Cardiac muscle cell (in vitro differentiated cells and primary cell): ENCODE measurements around the gene CD96. TPM values are rescaled to one million over a fixed set of nuclear protein-coding genes. Genes with fewer than 3 reads are reported as not detected.

Experiments used
- DNase-seq, 2 donors: peaks; one replicate each; pipeline versions ENCODE4 v3.0.0 to v3.0.0-alpha.2; 2010 to 2017; ENCODE audit warnings: low read depth in 1 of 2, low spot score in 1 of 2
- H3K27ac ChIP-seq: fragments of 200-600 bp; sonication (generic); 2 replicates; pipeline ENCODE4 v1.5.1; 2016
- H3K27me3 ChIP-seq: fragments of 200-600 bp; sonication (generic); 2 replicates; pipeline ENCODE4 v1.6.0; 2016; ENCODE audit warnings: control low read depth
- H3K36me3 ChIP-seq: fragments of 200-600 bp; sonication (generic); 2 replicates; pipeline ENCODE4 v1.5.1; 2016; ENCODE audit warnings: control low read depth
- H3K4me1 ChIP-seq: fragments of 200-600 bp; sonication (generic); 2 replicates; pipeline ENCODE4 v1.8.1; 2017; ENCODE audit warnings: low read depth, mild to moderate bottlenecking, mixed run types
- H3K4me3 ChIP-seq: fragments of 200-600 bp; sonication (generic); 2 replicates; pipeline ENCODE4 v1.5.1; 2016; ENCODE audit warnings: mild to moderate bottlenecking
- H3K9me3 ChIP-seq: fragments of 200-600 bp; sonication (generic); 2 replicates; pipeline ENCODE4 v1.5.1; 2017; ENCODE audit warnings: low read depth, mild to moderate bottlenecking, control low read depth
- polyA plus RNA-seq: library from polyadenylated mRNA; unstranded; fragments of >200 nt; fragmentation: Nextera tagmentation; extraction: Ambion mirVana; gene quantifications from 2 replicates; pipeline ENCODE4 v1.2.1, GENCODE V29; 2016
- total RNA-seq: library from RNA; depleted of rRNA; stranded (reverse); fragments of >200 nt; gene quantifications from 2 replicates; pipeline ENCODE4 v1.2.3, GENCODE V29; 2016
- TF ChIP-seq, protein P1 (sequence below): IDR thresholded peaks from 2 replicates; pipeline ENCODE4 v1.5.1; 2012; ENCODE audit warnings: low read depth, mild to moderate bottlenecking, low read length

The CD96 gene
- total and polyA plus RNA-seq, 2 experiments from 2014 or later, result not detected

DNA sequence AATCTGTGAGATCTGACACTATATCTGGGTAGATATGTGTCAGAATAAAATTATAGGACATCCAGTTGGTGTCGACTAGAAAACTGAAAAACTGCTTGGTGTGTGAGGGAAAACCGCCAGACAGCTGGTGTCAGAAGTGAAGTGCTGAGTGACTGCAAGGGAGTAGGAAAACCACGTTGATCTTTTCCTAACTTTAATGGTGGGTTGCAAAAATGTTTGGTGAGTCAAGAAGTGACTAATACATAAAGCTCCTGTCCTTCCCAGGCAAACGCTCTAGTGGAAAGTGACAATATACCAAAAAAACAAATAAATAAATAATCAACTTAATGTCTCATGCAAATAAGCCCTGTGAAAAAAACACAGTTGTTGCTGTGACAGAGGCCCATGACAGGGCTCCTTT is 7.3 kb upstream of the CD96 start:
- no peaks in the 10 kb centered on the region for H3K36me3 ChIP-seq

DNA sequence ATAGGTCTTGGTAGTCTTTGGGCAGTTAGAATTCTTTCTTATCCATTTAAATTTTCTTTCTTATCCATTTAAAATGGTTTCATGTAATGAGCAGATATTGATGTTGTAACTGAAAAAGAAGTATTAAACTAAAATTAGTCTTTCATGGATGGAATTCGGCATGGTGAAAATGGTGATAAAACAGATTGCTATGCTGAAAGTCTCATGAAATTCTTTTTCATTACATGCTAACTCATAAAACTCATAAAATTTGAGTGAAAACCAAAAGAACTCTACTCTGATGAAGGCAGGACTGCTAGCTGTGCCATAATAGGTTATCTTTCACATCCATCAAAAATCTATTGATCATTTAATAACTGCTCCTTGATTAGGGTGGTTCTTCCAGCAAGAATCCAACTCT is 3.9 kb upstream of the CD96 start:
- H3K27ac ChIP-seq, result no peak overlapping the region
- no peaks in the 10 kb centered on the region for H3K27me3 ChIP-seq
- no peaks in the 10 kb centered on the region for H3K36me3 ChIP-seq
- no peaks in the 10 kb centered on the region for H3K9me3 ChIP-seq
- no peak overlapping the region for H3K4me3 ChIP-seq
- peaks cover 3% of the 10 kb centered on the region for H3K4me1 ChIP-seq
- TF ChIP-seq, protein P1, sequence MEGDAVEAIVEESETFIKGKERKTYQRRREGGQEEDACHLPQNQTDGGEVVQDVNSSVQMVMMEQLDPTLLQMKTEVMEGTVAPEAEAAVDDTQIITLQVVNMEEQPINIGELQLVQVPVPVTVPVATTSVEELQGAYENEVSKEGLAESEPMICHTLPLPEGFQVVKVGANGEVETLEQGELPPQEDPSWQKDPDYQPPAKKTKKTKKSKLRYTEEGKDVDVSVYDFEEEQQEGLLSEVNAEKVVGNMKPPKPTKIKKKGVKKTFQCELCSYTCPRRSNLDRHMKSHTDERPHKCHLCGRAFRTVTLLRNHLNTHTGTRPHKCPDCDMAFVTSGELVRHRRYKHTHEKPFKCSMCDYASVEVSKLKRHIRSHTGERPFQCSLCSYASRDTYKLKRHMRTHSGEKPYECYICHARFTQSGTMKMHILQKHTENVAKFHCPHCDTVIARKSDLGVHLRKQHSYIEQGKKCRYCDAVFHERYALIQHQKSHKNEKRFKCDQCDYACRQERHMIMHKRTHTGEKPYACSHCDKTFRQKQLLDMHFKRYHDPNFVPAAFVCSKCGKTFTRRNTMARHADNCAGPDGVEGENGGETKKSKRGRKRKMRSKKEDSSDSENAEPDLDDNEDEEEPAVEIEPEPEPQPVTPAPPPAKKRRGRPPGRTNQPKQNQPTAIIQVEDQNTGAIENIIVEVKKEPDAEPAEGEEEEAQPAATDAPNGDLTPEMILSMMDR, result no peak
- no peak for DNase-seq

More for the DNA sequence above, 7.3 kb upstream of the CD96 start:
- Histone ChIP-seq H3K27ac (no peak overlapping the region), H3K4me1 (peaks cover 3% of the 10 kb centered on the region), H3K27me3 (no peaks in the 10 kb centered on the region), H3K9me3 (no peaks in the 10 kb centered on the region), H3K4me3 (no peak overlapping the region)
- TF ChIP-seq, protein P1, result no peak
- DNase-seq, result peak in 1 of 2 donors; percentile 37

DNA sequence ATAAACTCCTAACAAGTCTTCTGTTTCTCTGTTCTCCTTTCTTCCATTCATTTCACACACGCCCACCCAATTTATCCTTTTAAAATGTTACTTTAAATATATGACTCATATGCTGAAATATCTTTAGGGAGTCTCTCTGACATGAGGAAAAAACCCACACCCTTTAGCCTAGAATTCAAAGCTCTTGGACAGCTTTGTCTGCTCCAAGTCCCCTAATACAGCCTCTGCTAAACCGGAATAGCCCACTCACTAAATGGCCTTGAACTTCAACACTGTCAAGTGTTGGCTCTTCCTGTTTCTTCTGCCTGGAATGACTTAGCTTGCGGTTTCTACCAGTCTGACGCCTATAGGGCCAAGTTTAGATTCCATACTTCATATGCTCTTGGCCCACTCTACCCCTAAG is 3.3 kb upstream of the CD96 start:
- DNase-seq, result peak in 1 of 2 donors; percentile 85
- Histone ChIP-seq H3K27me3 (no peaks in the 10 kb centered on the region), H3K36me3 (no peaks in the 10 kb centered on the region), H3K4me3 (no peak overlapping the region), H3K4me1 (peaks cover 3% of the 10 kb centered on the region), H3K9me3 (no peaks in the 10 kb centered on the region), H3K27ac (no peak overlapping the region)
- TF ChIP-seq, protein P1, result no peak

DNA sequence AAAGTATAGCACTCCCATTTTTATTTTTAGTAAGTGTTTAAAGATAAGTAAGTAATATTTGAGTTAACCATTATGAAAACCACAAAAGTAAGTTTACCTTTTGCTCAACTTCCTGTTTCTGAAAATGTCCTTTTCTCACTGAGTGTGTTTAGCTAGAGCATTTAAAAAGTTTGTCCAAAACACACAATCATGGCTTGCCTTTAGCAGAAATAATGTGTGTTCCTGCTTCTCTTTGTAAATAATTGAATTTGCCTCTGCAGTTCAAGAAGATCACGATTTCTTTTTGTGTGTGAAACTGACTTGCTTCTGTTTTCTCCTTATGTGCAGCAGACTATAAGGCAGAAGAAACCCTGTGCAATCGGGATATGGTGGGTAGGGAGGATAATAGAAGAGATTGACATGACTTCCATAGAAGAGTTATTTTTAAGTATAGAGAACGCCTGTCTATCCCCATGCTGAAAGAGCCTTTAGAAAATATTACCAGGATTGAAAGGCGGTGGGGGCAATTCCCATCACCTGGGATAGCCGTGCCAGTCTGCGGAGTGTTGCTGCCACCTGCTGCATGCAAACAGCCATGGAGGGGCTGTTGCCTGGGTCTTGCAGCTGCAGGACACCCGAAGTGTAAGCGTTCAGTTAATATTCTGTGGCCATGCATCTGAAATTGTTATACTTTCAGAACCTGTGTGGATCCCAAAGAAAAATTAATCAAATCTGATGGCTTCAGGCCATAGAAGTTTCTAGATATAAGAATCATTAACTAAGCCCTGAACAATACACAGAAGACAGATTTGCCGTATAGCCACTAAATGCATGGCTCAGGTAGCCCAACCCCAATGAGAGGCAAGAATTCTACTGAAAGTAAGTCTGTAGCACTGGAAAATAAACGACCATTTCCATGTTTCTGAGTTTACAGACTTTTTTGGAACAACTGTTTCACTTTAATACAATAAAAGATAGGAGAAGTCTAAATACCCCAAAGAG is 2.4 kb upstream of the CD96 start:
- no peak overlapping the region for H3K27ac ChIP-seq
- H3K36me3 ChIP-seq, result no peaks in the 10 kb centered on the region
- peak; percentile 69 to 75 for DNase-seq
- TF ChIP-seq, protein P1, result peak; percentile 82
- H3K27me3 ChIP-seq, result no peaks in the 10 kb centered on the region
- no peaks in the 10 kb centered on the region for H3K9me3 ChIP-seq
- H3K4me3 ChIP-seq, result no peak overlapping the region
- H3K4me1 ChIP-seq, result peaks cover 3% of the 10 kb centered on the region

DNA sequence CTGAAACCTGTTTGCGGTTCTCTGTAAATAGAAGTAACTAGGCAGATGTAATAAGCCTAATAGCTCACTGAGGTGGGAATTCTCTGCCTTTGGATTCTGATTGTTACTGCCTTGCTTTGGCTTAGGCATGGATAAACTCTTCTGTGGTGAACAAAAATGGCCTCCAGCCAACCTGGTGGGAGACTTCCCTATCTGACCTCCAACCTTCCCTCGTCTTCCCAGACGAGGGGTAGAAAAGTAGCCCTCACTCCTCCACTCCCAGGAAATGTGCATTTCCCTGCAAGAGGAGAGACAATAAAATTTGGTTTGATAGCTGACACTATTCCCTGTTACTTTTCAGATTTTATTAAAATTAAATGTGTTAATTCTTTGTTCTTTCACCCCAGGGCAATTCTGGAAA is 606 bp upstream of the CD96 start:
- DNase-seq, result peak in 1 of 2 donors; percentile 61
- no peak overlapping the region for H3K4me3 ChIP-seq

More for the DNA sequence above, 606 bp upstream of the CD96 start:
- no peaks in the 10 kb centered on the region for H3K9me3 ChIP-seq
- H3K4me1 ChIP-seq, result peaks cover 3% of the 10 kb centered on the region
- TF ChIP-seq, protein P1, result no peak
- H3K27me3 ChIP-seq, result no peaks in the 10 kb centered on the region
- no peak overlapping the region for H3K27ac ChIP-seq
- no peaks in the 10 kb centered on the region for H3K36me3 ChIP-seq
